ENCODE data around the gene PIGO.

The PIGO gene

DNA sequence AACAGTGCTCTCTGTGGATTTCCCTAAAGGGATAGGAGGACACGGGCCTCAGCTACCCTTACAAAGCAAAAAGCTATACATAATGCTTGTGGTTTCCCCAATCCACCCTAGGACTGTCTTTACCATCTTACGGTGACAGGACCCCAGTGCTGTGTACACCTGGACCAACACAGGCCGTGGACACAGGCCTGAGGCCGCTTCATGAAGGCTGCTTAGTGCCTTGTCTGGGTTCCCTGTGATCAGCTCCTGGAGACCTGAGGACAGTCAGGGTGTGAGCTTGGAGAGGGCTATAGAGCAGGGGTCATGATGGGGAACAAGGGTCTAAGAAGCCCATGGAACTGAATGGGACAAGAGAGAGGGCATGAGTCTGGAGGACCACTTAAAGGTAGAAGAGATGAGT, 19.5 kb downstream of the PIGO start:
- Histone ChIP-seq H3K27ac (ENCODE audit: low read length) (no peak overlapping the region), H3K4me1 (ENCODE audit: control insufficient read depth, low read depth, low read length) (peaks cover 6% of the 10 kb centered on the region), H3K36me3 (ENCODE audit: control insufficient read depth, low read depth, low read length) (peaks cover 37% of the 10 kb centered on the region), H3K9ac (ENCODE audit: low read length) (no peak overlapping the region), H3K27me3 (ENCODE audit: control insufficient read depth, insufficient read depth, low read length) (no peaks in the 10 kb centered on the region), H3K4me3 (ENCODE audit: low read length) (no peak overlapping the region), H3K9me3 (ENCODE audit: control insufficient read depth, low read depth, low read length) (no peaks in the 10 kb centered on the region)

DNA sequence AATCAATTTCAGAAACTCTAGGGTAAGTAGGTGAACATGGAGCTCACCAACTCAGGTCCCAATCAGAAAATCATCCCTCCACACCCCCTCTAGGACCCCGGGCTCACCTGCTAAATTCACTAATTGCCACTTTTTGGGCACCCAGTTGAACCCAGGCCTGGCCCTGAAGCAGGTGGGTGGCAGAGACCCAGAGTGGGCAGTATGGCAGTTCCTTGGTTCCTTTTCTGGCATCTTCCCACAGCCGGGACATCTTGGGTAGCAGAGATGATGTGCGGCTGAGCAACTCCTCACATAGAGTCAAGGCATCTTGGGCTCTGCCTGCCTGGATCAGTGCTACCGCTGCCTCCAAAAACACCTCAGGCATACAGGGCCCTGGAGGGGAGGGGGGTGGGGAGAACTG, 21.0 kb downstream of the PIGO start:
- peaks cover 37% of the 10 kb centered on the region for H3K36me3 ChIP-seq (ENCODE audit: control insufficient read depth, low read depth, low read length)

GRCh38 chr9:35074791-35075190, 21.6 kb downstream of the PIGO start:
- Histone ChIP-seq H3K4me3 (ENCODE audit: low read length) (no peak overlapping the region), H3K9me3 (ENCODE audit: control insufficient read depth, low read depth, low read length) (no peaks in the 10 kb centered on the region), H3K27ac (ENCODE audit: low read length) (no peak overlapping the region), H3K36me3 (ENCODE audit: control insufficient read depth, low read depth, low read length) (peaks cover 37% of the 10 kb centered on the region), H3K9ac (ENCODE audit: low read length) (no peak overlapping the region), H3K4me1 (ENCODE audit: control insufficient read depth, low read depth, low read length) (peaks cover 12% of the 10 kb centered on the region), H3K27me3 (ENCODE audit: control insufficient read depth, insufficient read depth, low read length) (no peaks in the 10 kb centered on the region)

More for the DNA sequence above, 21.0 kb downstream of the PIGO start:
- Histone ChIP-seq H3K27me3 (ENCODE audit: control insufficient read depth, insufficient read depth, low read length) (no peaks in the 10 kb centered on the region), H3K4me3 (ENCODE audit: low read length) (no peak overlapping the region), H3K9me3 (ENCODE audit: control insufficient read depth, low read depth, low read length) (no peaks in the 10 kb centered on the region), H3K27ac (ENCODE audit: low read length) (no peak overlapping the region), H3K9ac (ENCODE audit: low read length) (no peak overlapping the region), H3K4me1 (ENCODE audit: control insufficient read depth, low read depth, low read length) (peaks cover 10% of the 10 kb centered on the region)

GRCh38 chr9:35074141-35074540, 22.2 kb downstream of the PIGO start:
- Histone ChIP-seq H3K4me3 (ENCODE audit: low read length) (no peak overlapping the region), H3K27ac (ENCODE audit: low read length) (no peak overlapping the region), H3K9ac (ENCODE audit: low read length) (no peak overlapping the region), H3K36me3 (ENCODE audit: control insufficient read depth, low read depth, low read length) (peaks cover 39% of the 10 kb centered on the region), H3K4me1 (ENCODE audit: control insufficient read depth, low read depth, low read length) (peaks cover 13% of the 10 kb centered on the region), H3K9me3 (ENCODE audit: control insufficient read depth, low read depth, low read length) (no peaks in the 10 kb centered on the region), H3K27me3 (ENCODE audit: control insufficient read depth, insufficient read depth, low read length) (no peaks in the 10 kb centered on the region)

GRCh38 chr9:35073279-35073612, 23.1 kb downstream of the PIGO start:
- no peak overlapping the region for H3K27ac ChIP-seq (ENCODE audit: low read length)
- H3K4me3 ChIP-seq (ENCODE audit: low read length): peak overlapping the region; percentile 1
- H3K4me1 ChIP-seq (ENCODE audit: control insufficient read depth, low read depth, low read length): peaks cover 7% of the 10 kb centered on the region
- H3K27me3 ChIP-seq (ENCODE audit: control insufficient read depth, insufficient read depth, low read length): no peaks in the 10 kb centered on the region
- H3K9me3 ChIP-seq (ENCODE audit: control insufficient read depth, low read depth, low read length): no peaks in the 10 kb centered on the region
- H3K9ac ChIP-seq (ENCODE audit: low read length): no peak overlapping the region
- peaks cover 44% of the 10 kb centered on the region for H3K36me3 ChIP-seq (ENCODE audit: control insufficient read depth, low read depth, low read length)

DNA sequence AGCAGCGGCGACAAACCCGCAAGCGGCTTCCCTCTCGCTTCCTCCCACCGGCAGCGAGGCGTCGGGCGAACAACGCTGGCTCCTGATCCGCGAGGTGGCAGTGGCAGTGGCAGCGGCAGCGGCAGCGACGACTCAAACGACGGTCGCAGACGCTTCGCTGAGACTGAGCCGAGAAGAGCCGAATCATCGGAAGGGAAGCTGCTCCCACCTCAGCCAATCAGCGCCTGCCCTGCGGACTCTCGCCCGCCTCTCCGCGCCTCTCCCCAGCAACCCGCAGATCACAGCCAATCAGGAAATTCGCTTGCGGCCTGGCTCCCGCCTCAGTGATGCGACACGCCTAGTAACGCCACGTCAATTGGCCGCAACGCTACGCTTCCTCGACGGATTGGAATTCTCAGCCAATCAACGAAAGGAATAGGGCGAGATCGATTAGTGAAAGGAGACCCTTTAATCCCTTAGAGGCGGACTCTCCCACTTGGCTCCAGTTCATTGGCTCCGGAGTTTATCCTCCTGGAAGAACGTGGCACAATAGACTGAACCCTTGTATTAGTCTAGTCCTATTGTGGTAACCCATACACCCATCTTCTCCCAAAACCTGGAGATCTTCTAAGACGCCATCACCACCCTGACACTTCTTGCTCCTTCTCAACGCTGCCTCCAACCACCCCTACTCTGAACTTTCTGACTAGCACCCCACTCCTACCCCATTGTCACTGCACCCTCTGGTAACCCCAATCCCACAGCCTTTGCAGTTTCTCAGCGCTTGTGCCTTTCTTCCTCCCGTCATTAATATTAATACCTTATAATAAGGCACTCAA, 23.7 kb downstream of the PIGO start, which contains the start of gene VCP:
Gene VCP, minus strand, starts transcription at position 165 of the 818 bp plus-strand sequence. CDS start 272 bp downstream, outside the sequence.
- peaks cover 50% of the 10 kb centered on the region for H3K36me3 ChIP-seq (ENCODE audit: control insufficient read depth, low read depth, low read length)
- H3K27ac ChIP-seq (ENCODE audit: low read length): peak within 1 kb of the TSS; percentile 72
- peak within 1 kb of the TSS; percentile 94 for H3K9ac ChIP-seq (ENCODE audit: low read length)
- H3K4me1 ChIP-seq (ENCODE audit: control insufficient read depth, low read depth, low read length): peaks cover 7% of the 10 kb centered on the region
- H3K27me3 ChIP-seq (ENCODE audit: control insufficient read depth, insufficient read depth, low read length): no peaks in the 10 kb centered on the region
- H3K9me3 ChIP-seq (ENCODE audit: control insufficient read depth, low read depth, low read length): no peaks in the 10 kb centered on the region
- H3K4me3 ChIP-seq (ENCODE audit: low read length): peak within 1 kb of the TSS; percentile 94

- Histone ChIP-seq H3K27ac (ENCODE audit: low read length) (peak overlapping the region; percentile 72), H3K4me1 (ENCODE audit: control insufficient read depth, low read depth, low read length) (peaks cover 7% of the 10 kb centered on the region), H3K9ac (ENCODE audit: low read length) (peak overlapping the region; percentile 94), H3K27me3 (ENCODE audit: control insufficient read depth, insufficient read depth, low read length) (no peaks in the 10 kb centered on the region), H3K9me3 (ENCODE audit: control insufficient read depth, low read depth, low read length) (no peaks in the 10 kb centered on the region), H3K36me3 (ENCODE audit: control insufficient read depth, low read depth, low read length) (peaks cover 54% of the 10 kb centered on the region), H3K4me3 (ENCODE audit: low read length) (peak overlapping the region; percentile 94)
Measured at GRCh38 chr9:35071814-35072460, 24.5 kb downstream of the PIGO start.

DNA sequence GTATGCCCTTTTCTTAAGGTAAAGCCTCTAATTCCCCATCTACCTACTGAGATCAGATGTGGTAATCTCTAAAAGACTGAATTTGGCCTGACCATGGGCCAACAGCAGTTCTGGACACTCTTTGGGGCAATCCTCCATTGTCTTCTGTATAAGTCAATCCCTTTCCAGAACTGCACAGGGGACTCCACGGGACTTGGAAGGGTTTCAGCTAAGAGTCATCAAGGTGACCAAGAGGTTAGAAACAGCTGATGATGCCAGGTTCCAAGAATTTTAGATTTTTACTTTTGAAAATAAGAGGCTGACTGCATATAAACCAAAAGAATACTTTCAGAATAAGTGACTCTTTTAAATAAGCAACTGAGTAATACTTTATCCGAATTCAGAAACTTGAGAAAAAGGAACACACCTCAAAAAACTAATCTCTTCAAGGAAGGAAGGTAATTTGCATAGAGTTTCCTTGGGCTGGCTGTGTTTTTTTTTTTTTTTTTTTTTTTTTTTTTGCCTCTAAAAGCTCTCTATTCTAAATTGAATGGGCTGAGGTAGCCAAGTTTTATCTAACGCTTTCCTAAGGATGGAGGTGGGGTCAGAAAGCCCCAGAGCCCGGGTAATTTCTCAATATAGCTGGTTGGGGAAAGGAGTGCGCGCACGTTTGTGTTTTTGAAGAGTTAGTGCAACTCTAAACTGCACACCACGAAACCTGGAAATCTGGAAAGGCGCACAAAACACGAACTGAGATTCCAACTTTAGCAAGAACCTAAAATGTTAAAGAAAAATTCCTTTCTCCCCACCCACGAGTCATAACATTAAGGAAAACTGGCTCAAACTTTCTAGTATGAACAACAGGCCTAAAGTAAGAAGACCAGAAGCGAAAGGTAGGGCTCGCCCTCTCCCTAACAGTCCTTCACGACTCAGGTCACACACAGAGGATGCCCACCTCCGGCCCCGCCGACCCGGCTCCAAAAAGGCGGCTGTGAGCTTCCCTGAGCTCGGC, 25.3 kb downstream of the PIGO start:
- Histone ChIP-seq H3K27ac (ENCODE audit: low read length) (peak overlapping the region; percentile 72), H3K4me3 (ENCODE audit: low read length) (peak overlapping the region; percentile 94), H3K27me3 (ENCODE audit: control insufficient read depth, insufficient read depth, low read length) (no peaks in the 10 kb centered on the region), H3K9ac (ENCODE audit: low read length) (peak overlapping the region; percentile 94), H3K4me1 (ENCODE audit: control insufficient read depth, low read depth, low read length) (peaks cover 7% of the 10 kb centered on the region), H3K36me3 (ENCODE audit: control insufficient read depth, low read depth, low read length) (peaks cover 55% of the 10 kb centered on the region), H3K9me3 (ENCODE audit: control insufficient read depth, low read depth, low read length) (no peaks in the 10 kb centered on the region)

GRCh38 chr9:35069020-35069419, 27.4 kb downstream of the PIGO start:
- Histone ChIP-seq H3K9ac (ENCODE audit: low read length) (no peak overlapping the region), H3K4me3 (ENCODE audit: low read length) (peak overlapping the region; percentile 94), H3K36me3 (ENCODE audit: control insufficient read depth, low read depth, low read length) (peaks cover 55% of the 10 kb centered on the region), H3K27me3 (ENCODE audit: control insufficient read depth, insufficient read depth, low read length) (no peaks in the 10 kb centered on the region), H3K9me3 (ENCODE audit: control insufficient read depth, low read depth, low read length) (no peaks in the 10 kb centered on the region), H3K4me1 (ENCODE audit: control insufficient read depth, low read depth, low read length) (peaks cover 7% of the 10 kb centered on the region), H3K27ac (ENCODE audit: low read length) (no peak overlapping the region)

DNA sequence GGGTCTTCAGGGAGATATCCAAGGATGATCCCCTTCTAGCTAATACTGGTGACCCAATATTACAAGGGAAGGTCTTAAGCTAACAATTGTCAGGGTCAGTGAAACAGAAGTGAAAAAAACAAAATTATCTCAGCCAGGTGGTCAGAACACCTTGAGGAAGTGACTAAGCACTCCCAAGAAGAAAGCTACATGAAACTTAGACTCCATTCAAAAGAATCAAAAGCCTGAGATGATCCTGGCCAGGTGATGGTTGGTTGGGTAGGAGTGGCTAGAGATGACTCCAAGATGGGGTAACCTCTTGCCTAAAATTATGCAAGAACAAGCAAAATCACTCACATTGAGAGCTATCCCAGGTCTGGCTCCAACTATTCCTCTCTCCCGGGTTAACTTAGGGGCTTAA, 29.3 kb downstream of the PIGO start:
- Histone ChIP-seq H3K36me3 (ENCODE audit: control insufficient read depth, low read depth, low read length) (peaks cover 69% of the 10 kb centered on the region), H3K27ac (ENCODE audit: low read length) (no peak overlapping the region), H3K9ac (ENCODE audit: low read length) (no peak overlapping the region), H3K9me3 (ENCODE audit: control insufficient read depth, low read depth, low read length) (no peaks in the 10 kb centered on the region), H3K27me3 (ENCODE audit: control insufficient read depth, insufficient read depth, low read length) (no peaks in the 10 kb centered on the region), H3K4me3 (ENCODE audit: low read length) (no peak overlapping the region), H3K4me1 (ENCODE audit: control insufficient read depth, low read depth, low read length) (peaks cover 7% of the 10 kb centered on the region)

DNA sequence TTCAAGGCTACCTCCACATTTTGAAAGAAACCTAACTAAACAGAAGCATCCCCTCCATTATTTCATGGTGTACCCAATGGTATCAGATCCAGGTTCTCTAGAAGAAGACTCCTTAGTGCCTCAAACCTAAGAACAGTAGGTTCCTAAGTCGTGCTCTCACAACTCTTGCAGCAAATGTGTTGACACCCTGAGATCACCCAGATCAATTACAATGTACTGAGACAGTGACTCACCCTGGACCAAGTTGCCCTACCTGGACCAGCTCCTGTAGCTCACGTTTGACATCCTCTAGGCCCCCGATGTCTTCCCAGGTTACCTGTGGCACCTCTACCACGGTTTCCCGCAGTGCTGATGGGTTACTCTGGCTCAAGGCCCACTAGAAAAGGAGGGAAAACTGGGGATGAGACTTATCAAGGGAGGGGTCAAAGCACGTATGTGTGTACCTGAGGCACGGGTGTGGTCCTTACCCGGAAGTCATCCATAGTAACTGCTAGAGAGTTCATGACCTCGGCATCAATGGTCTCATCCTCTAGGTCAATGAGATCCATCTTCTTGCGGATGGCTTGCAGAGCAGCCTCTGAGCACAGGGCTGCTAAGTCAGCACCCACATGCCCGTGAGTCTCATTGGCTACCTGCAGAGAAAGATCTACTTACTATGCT, 35.7 kb downstream of the PIGO start:
- no peak overlapping the region for H3K9ac ChIP-seq (ENCODE audit: low read length)
- no peak overlapping the region for H3K4me3 ChIP-seq (ENCODE audit: low read length)
- H3K27ac ChIP-seq (ENCODE audit: low read length): no peak overlapping the region
- no peaks in the 10 kb centered on the region for H3K9me3 ChIP-seq (ENCODE audit: control insufficient read depth, low read depth, low read length)
- no peaks in the 10 kb centered on the region for H3K27me3 ChIP-seq (ENCODE audit: control insufficient read depth, insufficient read depth, low read length)
- H3K36me3 ChIP-seq (ENCODE audit: control insufficient read depth, low read depth, low read length): peaks cover 99% of the 10 kb centered on the region
- H3K4me1 ChIP-seq (ENCODE audit: control insufficient read depth, low read depth, low read length): no peaks in the 10 kb centered on the region
